HG03342 (cell line): ENCODE data around the gene MT1H.

ENCODE experiments used
- ATAC-seq: cut with Tn5 transposase; IDR thresholded peaks from one replicate; pipeline ENCODE4 v1.9.1; 2021; ENCODE audit warnings: mild to moderate bottlenecking, moderate library complexity; ENCODE audit not compliant: unreplicated experiment

The MT1H gene

DNA sequence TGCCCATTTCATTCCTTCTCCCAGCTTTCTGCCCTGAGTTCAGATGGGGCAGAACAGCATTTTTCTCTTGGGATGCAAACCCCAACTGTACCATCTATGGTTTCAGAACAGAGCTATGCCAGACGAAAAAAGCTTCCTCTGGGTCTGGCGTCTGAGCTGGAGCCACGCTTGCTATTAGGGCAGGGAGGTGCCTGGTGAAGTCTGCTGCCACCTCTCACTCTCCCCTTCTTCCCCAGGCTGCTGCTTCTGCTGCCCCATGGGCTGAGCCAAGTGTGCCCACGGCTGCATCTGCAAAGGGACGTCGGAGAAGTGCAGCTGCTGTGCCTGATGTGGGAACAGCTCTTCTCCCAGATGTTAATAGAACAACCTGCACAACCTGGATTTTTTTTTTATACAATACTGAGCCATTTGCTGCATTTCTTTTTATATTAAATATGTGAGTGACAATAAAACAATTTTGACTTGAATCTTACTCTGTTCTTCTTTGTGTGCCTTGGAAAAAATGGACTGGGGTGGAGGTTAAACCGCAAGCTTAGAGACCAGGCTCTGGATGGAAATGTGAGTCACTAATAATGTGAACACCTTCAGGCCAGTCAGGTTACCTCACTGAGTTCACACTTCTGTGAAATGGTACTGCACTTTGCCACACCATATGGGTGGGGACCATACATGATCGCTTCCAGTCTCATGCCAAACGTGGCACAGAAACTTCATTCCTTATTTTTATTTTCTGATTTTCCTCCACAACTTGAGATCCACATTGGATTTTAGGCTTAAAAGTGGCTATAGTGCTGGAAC is 32.8 kb upstream of the MT1H start:
- ATAC-seq, result no peak

DNA sequence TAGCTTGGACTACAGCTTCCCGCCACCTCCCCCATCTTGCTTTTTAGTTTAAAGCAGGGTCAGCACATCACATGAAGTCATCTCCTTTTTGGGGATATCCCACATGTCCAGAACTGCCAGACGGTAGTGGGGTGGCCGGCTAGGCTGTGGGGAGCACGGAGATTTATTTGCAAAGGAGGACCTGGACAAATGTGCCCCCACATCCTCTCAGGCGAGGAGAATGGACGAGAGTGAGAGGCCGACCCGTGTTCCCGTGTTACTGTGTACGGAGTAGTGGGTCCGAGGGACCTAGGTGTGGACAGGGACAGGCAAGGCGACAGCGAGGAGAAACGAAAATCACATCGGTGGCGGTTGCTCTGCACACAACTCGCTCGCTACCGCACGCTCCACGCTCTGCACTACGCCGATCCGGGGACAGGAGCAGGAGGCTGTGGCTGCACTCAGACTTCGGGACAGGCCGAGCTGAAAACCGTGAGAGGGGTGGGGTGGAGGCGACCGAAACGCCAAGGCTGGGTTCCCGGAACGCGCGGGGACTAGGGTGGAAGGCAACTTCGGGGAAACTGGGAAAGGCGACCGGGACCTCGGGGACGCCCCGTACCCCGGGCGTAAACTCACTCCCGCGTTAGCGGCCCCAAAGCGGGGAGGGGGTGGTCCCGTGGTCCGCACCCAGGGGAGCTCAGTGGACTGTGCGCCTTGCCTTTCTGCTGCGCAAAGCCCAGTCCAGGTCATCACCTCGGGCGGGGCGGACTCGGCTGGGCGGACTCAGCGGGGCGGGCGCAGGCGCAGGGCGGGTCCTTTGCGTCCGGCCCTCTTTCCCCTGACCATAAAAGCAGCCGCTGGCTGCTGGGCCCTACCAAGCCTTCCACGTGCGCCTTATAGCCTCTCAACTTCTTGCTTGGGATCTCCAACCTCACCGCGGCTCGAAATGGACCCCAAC is 31.5 kb upstream of the MT1H start, which contains the start of gene MT1A:
TSS of gene MT1A (plus strand) at position 853 of the 937 bp plus-strand sequence. CDS start at position 926, 73 bp downstream.
- no peak for ATAC-seq

DNA sequence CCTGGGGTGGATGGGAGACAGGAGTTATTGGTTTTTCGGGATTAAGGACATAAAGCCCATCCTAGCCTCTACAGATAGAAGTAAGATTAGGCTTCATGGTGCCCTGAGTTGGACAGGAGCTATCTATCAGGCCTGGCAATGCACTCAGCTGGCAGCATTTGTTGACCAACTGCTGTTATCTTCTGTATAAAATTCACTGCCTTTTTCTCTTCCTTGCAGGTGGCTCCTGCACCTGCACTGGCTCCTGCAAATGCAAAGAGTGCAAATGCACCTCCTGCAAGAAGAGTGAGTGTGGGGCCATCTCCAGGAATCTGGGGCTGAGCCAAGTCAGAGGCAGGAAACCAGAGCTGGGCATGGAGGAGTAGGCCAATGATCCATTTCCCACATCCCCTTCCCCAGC is 30.6 kb upstream of the MT1H start:
- no peak for ATAC-seq

DNA sequence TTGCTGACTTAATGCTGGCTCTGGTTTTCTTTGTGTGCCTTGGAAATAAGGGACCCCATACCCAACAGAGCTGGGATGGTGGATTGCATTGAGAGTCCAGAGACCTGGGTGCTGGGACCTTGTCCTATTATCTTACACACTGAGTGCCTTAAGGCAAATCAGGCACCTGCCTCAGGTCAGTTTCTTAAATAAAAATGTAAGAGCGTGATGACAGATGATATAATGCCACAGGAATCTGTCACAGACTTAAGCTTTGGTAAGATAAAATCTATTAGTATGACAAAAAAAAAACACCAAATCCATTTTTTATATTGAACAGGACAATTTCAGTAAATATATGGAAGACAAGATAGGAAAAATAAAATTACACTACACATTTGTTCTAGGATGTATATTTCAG is 29.5 kb upstream of the MT1H start:
- no peak for ATAC-seq

DNA sequence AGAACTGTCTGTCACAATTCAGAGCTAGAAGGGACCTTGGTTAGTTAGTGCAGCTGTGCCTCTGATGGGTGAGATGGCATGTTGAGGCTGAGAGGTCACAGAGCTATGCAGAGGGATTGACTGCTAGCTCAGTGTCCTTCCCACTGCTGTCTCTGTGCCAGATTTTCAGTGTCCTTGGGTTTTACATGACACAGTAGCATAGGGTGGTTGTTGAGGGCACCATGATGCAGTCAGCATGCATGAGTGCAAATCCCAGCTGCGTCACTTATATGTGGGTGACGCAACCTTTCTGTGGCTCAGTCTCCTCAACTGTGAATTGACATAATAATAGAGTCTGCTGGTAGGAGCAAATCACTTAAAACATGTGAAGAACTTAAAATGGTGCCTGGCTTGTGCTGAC is 28.4 kb upstream of the MT1H start:
- ATAC-seq, result no peak

DNA sequence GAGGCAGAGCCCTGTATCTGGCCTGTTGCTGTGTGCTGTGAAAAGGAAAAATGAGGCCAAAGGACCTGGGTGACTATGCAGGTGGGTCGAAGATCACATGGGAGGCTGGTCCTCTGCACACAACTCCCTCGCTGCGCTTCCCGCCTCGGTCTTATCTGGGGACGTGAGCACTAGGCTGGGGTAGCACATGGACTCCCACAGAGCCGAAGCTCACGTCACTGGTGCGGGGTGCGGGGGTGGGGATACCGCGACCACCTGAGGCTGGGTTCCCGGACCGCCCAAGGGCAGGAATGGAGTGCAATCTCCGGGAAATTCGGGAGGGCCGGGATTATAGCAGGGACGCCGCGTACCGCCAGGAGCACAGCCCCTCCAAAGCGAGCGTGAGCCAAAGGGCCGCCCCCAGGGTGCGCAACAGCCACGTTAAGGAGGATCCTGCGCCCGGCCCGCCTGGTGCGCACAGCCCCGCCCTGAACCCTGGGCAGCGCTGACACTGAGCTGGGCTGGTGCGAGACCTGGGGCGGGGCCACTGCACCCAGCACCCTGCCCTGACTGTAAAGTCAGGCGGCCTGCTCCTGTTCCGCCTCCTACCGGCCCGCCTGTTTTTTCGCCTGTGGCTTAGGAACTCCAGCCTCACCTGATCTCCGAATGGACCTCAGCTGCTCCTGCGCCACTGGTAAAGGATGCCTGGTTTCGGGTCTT is 26.4 kb upstream of the MT1H start:
- no peak for ATAC-seq

DNA sequence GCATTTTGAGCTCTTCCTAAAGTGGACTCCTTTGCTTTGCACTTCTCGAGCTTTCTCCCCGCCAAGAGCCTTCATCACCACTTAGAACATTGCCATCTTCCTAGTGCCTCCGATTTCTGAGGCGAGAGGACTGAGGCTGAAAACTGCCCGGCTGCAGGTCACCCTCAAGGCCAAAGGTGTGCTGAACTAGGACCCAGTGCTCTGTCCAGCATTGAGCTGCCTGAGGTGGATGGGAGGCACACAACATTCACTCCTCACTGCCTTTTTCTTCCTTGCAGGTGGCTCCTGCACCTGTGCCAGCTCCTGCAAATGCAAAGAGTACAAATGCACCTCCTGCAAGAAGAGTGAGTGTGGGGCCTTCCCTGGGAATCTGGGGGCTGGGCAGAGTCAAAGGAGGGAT is 25.8 kb upstream of the MT1H start:
- ATAC-seq, result no peak

DNA sequence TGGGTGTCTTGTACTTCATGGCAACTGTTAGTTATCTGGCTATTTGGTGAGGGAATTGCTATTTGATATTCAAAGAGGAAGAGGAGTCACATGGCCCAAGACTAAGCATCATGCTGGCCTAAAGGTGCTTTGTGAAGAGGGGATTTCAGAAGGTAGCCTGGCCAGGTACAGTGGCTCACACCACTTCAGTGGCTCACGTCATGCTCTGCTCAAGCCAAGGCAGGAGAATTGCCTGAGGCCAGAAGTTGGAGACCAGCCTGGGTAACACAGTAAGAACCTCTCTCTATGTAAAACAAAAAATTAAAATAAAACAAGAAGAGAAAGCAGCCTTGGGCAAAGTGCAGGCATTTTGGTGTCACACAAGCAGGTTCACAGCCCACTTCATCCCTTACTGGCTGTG is 24.3 kb upstream of the MT1H start:
- ATAC-seq, result no peak

DNA sequence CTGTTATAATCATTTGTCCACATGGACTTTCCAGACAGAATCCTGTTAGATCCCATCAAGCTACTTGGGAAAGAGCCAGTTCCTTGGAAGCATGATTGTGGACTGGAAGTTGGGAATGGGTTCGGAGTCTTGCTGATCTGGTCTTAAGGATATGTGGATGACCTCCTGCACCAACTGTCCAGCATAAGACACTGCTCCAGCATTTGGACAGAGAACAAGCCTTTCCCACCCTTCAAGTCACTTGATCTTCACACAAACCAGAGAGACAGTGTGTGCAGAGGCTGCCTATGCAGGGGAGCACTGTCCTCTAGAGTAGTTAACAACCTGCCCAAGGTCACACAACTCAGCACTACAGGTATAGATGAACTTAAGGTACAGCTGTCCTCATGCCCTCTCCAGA is 23.8 kb upstream of the MT1H start:
- ATAC-seq, result no peak

DNA sequence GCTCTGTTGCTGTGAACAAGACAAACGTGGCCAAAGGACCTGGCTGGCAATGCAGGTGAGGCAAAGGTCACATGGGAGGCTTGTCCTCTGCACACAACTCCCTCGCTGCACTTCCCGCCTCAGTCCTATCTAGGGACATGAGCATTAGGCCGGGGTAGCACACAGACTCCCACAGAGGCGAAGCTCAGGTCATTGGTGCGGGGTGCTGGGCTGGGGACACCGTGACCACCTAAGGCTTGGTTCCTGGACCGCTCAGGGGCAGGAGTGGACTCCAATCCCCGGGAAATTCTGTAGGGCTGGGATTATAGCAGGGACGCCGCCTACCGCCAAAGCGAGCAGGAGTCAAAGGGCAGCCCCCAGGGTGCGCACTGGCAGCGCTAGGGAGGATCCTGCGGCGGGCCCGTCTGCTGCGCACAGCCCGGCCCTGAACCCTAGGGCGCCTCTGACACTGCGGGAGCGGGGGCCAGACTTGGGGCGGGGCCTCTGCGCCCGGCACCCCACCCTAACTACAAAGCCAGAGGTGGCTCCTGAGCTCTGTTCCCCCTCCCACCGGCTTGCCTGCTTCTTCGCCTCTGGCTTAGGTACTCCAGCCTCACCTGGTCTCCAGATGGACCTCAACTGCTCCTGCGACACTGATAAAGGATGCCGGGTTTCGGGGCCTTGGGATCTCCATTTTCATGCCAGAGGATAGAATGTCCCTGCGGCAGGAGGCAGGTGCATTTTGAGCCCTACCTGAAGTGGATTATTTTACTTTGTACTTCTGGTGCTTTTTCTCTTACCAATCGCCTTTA is 21.8 kb upstream of the MT1H start:
- ATAC-seq, result no peak

DNA sequence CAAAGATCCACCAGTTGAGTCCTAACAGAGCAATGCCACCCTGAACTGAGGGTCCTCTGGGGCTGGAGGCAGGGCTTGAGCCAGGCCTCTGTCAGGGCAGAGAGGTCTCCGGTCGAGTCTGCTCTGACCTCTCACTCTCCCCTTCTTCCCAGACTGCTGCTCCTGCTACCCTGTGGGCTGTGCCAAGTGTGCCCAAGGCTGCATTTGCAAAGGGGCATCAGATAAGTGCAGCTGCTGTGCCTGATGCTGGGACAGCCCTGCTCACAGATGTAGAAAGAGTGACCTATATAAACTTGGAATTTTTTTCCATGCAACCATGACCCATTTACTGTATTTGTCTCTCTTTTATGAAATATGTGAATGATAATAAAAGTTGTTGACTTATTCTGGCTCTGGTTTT is 20.3 kb upstream of the MT1H start:
- ATAC-seq, result no peak

DNA sequence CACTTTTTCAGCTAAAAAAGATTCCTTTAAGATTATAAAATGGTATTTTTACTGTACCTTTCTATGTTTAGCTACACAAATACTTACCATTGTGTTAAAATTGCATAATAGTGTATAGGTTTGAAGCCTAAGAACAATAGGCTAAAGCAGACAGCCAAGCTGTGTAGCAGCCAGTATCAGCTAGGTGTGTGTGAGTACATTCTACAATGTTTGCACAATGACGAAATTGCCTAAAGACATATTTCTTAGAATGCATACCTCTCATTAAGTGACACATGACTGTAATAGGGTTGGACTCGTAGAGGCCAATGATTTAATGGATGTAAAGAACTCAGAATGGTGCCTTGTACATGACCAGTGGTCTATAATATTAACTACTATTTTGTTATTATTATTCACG is 19.8 kb upstream of the MT1H start:
- ATAC-seq, result no peak

DNA sequence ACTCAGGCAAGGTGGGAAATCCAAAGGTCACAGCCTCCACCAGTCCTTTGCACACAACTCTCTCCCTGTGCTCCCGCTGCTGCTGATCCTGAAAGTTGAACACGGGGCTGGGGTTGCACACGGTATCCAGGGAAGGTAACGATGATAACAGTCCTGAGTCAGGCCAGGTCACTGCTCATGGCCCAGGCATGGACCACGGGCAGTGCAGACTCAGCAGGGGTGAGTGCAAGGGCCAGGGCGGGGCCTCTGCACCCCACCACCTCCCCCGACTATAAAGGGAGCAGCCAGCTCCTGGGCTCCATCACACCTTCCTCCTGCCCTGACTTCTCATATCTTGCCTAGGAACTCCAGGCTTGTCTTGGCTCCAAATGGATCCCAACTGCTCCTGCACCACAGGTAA is 18.0 kb upstream of the MT1H start, which contains the start of gene MT1B:
TSS of gene MT1B (plus strand) at position 301 of the 400 bp plus-strand sequence. CDS start at position 369, 68 bp downstream.
- no peak for ATAC-seq

DNA sequence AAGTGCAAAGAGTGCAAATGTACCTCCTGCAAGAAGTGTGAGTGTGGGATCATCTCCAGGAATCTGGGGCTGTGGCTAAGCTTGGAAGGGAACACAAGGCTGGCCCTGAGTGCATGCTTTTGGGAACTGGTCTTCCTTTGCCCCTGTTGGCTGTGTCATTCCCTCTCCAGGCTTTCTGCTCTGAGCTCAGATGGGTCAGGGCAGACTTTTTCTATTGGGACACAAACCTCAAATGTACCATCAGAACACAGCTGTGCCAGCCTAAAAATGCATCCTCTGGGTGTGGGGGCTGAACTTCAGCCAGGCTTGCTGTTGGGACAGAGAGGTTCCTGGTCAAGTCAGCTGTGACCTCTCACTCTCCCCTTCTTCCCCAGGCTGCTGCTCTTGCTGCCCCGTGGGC is 17.0 kb upstream of the MT1H start:
- ATAC-seq, result no peak

DNA sequence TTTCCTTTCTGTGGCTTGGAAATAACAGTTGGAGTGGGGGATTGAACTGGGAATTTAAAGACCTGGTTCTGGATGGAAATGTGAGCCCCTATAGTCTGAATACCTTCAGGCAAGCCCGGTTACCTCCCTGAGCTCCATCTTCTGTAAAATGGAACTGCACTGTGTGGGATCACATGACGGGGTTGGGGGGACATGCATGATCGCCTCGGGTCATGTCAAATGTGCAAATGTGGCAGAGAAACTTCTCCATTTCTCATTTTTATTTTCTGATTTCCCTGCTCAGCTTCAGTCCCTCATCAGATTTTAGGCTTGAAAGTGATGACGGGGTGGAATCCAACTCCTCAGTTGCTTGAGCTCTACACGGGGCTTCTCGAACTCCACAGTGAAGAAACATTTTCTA is 16.4 kb upstream of the MT1H start:
- no peak for ATAC-seq

DNA sequence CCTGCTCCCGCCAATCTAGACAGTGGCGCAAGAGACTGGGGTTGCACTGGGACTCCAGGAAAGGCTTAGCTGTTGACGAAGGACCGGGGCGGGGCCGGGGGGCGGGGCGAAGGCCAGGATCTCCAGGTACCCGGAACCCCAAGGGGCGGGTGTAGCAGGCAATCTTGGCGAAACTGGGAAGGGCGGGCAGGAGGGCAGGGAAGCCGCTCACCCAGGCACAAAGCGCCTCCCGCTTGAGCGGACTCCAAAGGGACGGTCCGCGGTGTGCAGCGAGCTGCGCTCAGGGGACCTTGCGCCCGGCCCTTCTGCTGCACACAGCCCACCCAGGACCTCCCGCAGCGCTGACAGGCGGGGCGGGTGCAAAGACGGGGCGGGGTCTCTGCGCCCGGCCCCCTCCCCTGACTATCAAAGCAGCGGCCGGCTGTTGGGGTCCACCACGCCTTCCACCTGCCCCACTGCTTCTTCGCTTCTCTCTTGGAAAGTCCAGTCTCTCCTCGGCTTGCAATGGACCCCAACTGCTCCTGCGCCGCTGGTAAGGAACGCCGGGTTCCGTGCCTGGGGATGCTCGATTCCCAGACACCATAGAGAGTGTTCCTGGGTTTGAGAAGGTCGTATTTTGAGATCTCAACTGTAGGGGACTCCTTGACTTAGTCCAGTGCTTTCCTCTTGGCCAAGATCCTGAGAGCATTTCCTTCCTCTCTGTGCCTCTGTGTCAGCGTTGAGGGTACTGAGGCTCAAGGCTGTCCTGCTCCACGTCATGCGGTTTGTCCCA is 11.9 kb upstream of the MT1H start, which contains the start of gene MT1F:
TSS of gene MT1F (plus strand) at position 405 of the 772 bp plus-strand sequence. CDS start at position 505, 100 bp downstream.
- peak; percentile 52 for ATAC-seq

DNA sequence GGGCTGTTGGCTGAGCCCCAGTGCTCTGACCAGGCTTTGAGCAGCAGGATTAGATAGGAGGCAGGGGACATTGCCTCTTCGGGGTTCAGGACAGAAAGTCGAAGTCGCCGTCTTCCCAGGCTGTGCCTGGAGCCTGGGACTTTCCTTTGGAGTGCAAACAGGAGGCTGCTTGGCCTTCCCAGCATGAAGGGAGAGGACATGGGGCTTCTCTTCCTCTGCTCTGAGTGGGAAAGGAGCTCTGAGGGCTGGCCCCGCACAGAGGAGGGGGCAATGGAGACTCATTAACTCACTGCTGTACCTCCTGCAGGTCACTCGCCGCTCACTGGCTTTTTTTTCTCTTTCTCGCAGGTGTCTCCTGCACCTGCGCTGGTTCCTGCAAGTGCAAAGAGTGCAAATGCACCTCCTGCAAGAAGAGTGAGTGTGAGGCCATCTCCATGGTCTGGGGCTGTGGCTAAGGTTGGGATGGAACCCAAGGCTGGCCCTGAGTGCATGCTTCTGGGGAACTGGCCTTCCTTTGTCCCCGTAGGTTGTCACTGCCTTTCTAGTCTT is 11.2 kb upstream of the MT1H start:
- ATAC-seq, result no peak

DNA sequence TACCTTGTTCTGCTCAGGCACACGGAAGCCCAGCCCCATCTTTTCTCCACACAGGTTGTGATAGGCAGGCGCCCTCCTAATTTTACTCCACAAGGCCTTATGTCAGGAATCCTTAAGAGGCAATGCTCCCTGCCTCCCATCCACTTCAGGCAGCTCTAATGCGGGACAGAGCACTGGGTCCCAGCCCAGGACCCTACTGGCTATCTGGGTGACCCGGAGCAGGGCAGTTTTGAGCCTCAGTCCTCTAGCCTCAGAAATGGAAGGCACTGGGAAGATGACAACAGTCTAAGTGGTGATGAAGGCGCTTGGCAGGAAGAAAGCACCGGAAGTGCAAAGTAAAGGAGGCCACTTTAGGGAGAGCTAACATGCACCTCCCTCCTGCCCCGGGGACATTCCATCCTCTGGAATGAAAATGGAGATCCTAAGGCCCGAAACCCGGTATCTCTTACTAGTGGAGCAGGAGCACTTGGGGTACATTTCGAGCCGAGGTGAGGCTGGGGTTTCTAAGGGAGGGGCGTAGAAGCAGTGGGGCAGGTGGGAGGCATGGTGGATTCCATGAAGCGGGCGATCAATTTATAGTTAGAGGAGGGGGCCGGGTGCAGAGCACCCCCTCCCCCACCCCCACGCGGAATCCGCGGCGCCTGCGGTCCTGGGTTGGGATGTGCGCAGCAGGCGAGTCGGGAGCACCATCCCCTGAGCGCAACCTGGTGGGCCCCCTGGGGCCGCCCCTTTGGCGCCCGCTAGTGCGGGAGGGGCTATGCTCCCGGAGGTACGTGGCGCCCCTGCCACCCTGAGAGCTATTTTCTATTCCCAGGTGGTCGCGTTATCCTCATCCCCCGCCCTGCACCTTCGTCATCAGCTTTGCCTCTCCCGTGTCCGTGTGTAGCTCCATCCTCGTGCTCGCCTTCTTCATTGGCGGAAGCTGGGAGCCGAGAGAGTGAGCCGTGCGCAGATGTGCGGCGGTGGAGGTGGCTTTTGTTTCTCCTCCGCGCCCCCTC is 7.0 kb upstream of the MT1H start:
- no peak for ATAC-seq
